Upper lobe of left lung (tissue), 6 donors: ENCODE measurements around the gene SERPINE3. TPM values are rescaled to one million over a fixed set of nuclear protein-coding genes. Genes with fewer than 3 reads are reported as not detected.

Experiments used
- ATAC-seq, 2 donors: fragments of 200-7000 bp; cut with Tn5 transposase; one replicate each; pipeline ENCODE4 v1.9.1; 2022; ENCODE audit warnings: mild to moderate bottlenecking in 2 of 2, moderate library complexity in 2 of 2; ENCODE audit not compliant: low FRiP score in 2 of 2
- DNase-seq, 2 donors: peaks; one replicate each; pipeline ENCODE4 v3.0.0-alpha.2; 2019 to 2020
- H3K27ac ChIP-seq, 4 donors: fragments of 200-600 bp; sonication (generic); one replicate each; pipeline ENCODE4 v1.5.1; 2016 to 2019
- H3K27me3 ChIP-seq, 4 donors: fragments of 200-600 bp; sonication (generic); one replicate each; pipeline ENCODE4 v1.5.1; 2017 to 2019
- H3K36me3 ChIP-seq, 4 donors: fragments of 200-600 bp; sonication (generic); one replicate each; pipeline ENCODE4 v1.5.1; 2016 to 2019
- H3K4me1 ChIP-seq, 4 donors: fragments of 200-600 bp; sonication (generic); one replicate each; pipeline ENCODE4 v1.5.1; 2018 to 2019
- H3K4me3 ChIP-seq, 4 donors: fragments of 200-600 bp; sonication (generic); one replicate each; pipeline ENCODE4 v1.5.1; 2017 to 2019; ENCODE audit warnings: mild to moderate bottlenecking in 2 of 4, moderate library complexity in 1 of 4
- H3K9me3 ChIP-seq, 4 donors: fragments of 200-600 bp; sonication (generic); one replicate each; pipeline ENCODE4 v1.5.1; 2018 to 2019
- CTCF ChIP-seq, 6 experiments: fragments of 450-650 bp in 4 of 6; fragments of 200-600 bp in 2 of 6; sonication (generic) in 2 of 6; IDR thresholded peaks; one replicate each; pipeline ENCODE4 v1.5.1; 2016 to 2019; ENCODE audit warnings: antibody characterized with exemption in 6 of 6
- EP300 ChIP-seq, 4 donors: sonication (generic); formaldehyde crosslinking; IDR thresholded peaks; one replicate each; pipeline ENCODE4 v1.5.1; 2017; ENCODE audit warnings: antibody characterized with exemption in 4 of 4, control low read depth in 2 of 4
- POLR2A ChIP-seq, 4 donors: fragments of 450-650 bp; IDR thresholded peaks; one replicate each; pipeline ENCODE4 v1.5.1; 2016 to 2017; ENCODE audit warnings: antibody characterized with exemption in 4 of 4, mild to moderate bottlenecking in 2 of 4
- POLR2AphosphoS5 ChIP-seq, 2 donors: sonication (generic); formaldehyde crosslinking; IDR thresholded peaks; one replicate each; pipeline ENCODE4 v1.5.1; 2017; ENCODE audit warnings: antibody characterized with exemption in 2 of 2
- WGBS, 2 donors: methylation state at CpG; one replicate each; pipeline ENCODE4 v1.1.5; 2017 to 2018; 5-methylcytosine and 5-hydroxymethylcytosine counted together
- total RNA-seq, 6 donors: library from RNA; depleted of rRNA in 4 of 6; stranded (reverse); fragments of >200 nt in 4 of 6; gene quantifications; one replicate each; pipeline versions ENCODE4 v1.1.0 to v1.2.1, GENCODE V29; 2016 to 2021
- donor health status: DM: no; HTN: no; CAD: no; lungs with moderate emphysema.
- donor health status: DM: no; HTN: yes; CAD: no; lungs with severe emphysema.

Gene SERPINE3
- total RNA-seq = not detected

GRCh38 chr13:51339354-51339753, at the start of gene SERPINE3:
Gene SERPINE3, plus strand, starts transcription at chr13:51339691. Its CDS starts 1,401 bp downstream, at chr13:51341092.
- DNase-seq = peak in 1 of 2 donors; percentile 32
- H3K27ac ChIP-seq = no peak within 1 kb of the TSS
- 85 to 94% methylated on average over 11 of the region's 11 CpGs for WGBS, 2 donors
- no peak within 1 kb of the TSS for H3K4me3 ChIP-seq
- H3K9me3 ChIP-seq = no peaks in the 10 kb centered on the region
- ATAC-seq = no peak
- H3K27me3 ChIP-seq = no peaks in the 10 kb centered on the region
- TF ChIP-seq POLR2AphosphoS5 (IDR thresholded peaks at IDR 0.05) (no peak), EP300 (IDR thresholded peaks at IDR 0.05) (no peak), CTCF (IDR thresholded peaks at IDR 0.05) (no peak), POLR2A (IDR thresholded peaks at IDR 0.05) (no peak)
- no peaks in the 10 kb centered on the region for H3K4me1 ChIP-seq
- no peaks in the 10 kb centered on the region for H3K36me3 ChIP-seq

- Histone ChIP-seq H3K4me3 (no peak overlapping the region), H3K9me3 (no peaks in the 10 kb centered on the region), H3K4me1 (no peaks in the 10 kb centered on the region), H3K27ac (no peak overlapping the region), H3K36me3 (no peaks in the 10 kb centered on the region), H3K27me3 (no peaks in the 10 kb centered on the region)
- 78% methylated on average over 5 of the region's 5 CpGs for WGBS, 2 donors
- DNase-seq (no peak), ATAC-seq (no peak)
- TF ChIP-seq CTCF (IDR thresholded peaks at IDR 0.05) = no peak
Measured at GRCh38 chr13:51291341-51291740, 48.1 kb upstream of the SERPINE3 start.

- Histone ChIP-seq H3K4me1 (no peaks in the 10 kb centered on the region), H3K36me3 (no peaks in the 10 kb centered on the region), H3K27me3 (no peaks in the 10 kb centered on the region), H3K9me3 (no peaks in the 10 kb centered on the region), H3K27ac (no peak overlapping the region), H3K4me3 (no peak overlapping the region)
- no peak for ATAC-seq
- no peak for DNase-seq
- WGBS, 2 donors = 66 to 75% methylated on average over 6 of the region's 6 CpGs
- TF ChIP-seq EP300 (IDR thresholded peaks at IDR 0.05) = no peak
- TF ChIP-seq POLR2A (IDR thresholded peaks at IDR 0.05) = no peak
- no peak for TF ChIP-seq CTCF (IDR thresholded peaks at IDR 0.05)
- TF ChIP-seq POLR2AphosphoS5 (IDR thresholded peaks at IDR 0.05) = no peak
Measured at GRCh38 chr13:51292000-51292565, 47.4 kb upstream of the SERPINE3 start.

GRCh38 chr13:51297556-51297955, 41.9 kb upstream of the SERPINE3 start:
- 92 to 100% methylated on average over 1 to 2 of the region's 2 CpGs for WGBS, 2 donors

More at GRCh38 chr13:51297556-51297955, 41.9 kb upstream of the SERPINE3 start:
- Histone ChIP-seq H3K4me1 (no peaks in the 10 kb centered on the region), H3K36me3 (no peaks in the 10 kb centered on the region), H3K27me3 (no peaks in the 10 kb centered on the region), H3K27ac (no peak overlapping the region), H3K4me3 (no peak overlapping the region), H3K9me3 (no peaks in the 10 kb centered on the region)
- ATAC-seq = no peak
- no peak for DNase-seq
- TF ChIP-seq CTCF (IDR thresholded peaks at IDR 0.05) (no peak), POLR2A (IDR thresholded peaks at IDR 0.05) (no peak), EP300 (IDR thresholded peaks at IDR 0.05) (no peak), POLR2AphosphoS5 (IDR thresholded peaks at IDR 0.05) (no peak)
